ACHN (cell line): ENCODE measurements around the gene VAPA.
"Not testable (repeated sequence)": the region's sequence is repeated elsewhere in the genome, so short reads cannot be mapped to it uniquely, and the experiment has no call there.

Experiments used
- DNase-seq: peaks from one replicate; pipeline ENCODE4 v3.0.0-alpha.2; 2015
- in situ Hi-C: cut with HindIII; loops from 2 replicates; pipeline ENCODE4 v1.10.0; 2017; ENCODE audit warnings: low sequenced_read_pairs, low pct_ligation_motif_present, low pct_unique_long_range_greater_than_20kb

The VAPA gene

DNA sequence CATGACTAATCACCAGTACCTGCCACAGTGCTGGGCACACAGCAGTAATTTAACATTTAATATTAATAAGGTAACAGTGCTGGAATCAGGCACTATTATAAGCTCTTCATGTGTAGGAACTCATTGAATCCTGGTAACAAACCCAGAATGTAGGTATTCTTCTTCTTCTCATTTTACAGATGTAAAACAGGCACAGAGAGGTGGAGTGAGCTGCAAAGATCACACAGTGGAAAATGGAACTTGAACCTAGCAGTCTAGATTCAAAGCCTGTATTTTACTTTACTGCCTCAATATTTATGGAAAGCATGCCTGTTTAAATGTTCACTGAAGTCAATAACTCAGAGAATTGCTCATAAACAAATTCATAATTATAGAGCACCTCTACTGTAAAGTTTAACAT, 3.7 kb upstream of the VAPA start:
- DNase-seq = no peak
- in situ Hi-C loops = no loop called here

DNA sequence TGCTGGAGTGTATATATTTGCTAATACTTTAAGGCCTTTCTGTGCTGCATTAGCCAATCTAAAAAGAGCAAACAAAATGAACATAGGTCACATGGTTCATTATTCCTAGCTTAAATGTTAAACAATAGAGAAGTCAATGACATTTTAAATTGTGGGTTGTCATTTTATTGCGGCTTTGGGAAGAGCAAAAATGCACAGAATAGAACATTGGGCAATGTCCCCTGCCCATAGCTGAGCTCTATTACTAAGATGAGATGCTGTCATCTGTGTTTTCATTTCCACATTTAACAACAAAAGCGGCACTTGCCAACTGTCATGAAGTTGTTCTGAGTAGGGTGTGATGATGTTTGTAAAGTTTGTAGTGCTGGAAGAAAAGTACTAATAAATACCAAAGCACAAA, 3.2 kb upstream of the VAPA start:
- in situ Hi-C loops = no loop called here
- DNase-seq = no peak

DNA sequence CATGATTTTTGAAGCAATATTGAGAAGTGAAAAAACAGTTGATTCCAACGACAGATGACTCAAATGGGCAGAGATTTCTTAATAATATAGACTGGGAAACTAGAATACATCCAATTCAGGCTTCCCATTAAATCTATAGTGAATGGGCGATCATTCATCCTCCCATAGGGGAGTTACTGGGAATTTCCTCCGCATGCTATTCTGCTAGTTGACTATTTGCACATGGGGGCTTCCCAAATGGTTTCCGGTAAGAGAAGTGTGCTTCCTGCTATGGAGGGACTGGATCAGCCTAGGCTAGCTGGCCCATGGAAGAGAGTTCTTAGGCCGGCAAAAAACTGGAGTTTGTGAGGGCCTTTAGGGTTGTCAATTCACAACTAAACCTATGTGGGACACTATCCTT, 2.6 kb upstream of the VAPA start:
- in situ Hi-C loops = no loop called here
- no peak for DNase-seq

DNA sequence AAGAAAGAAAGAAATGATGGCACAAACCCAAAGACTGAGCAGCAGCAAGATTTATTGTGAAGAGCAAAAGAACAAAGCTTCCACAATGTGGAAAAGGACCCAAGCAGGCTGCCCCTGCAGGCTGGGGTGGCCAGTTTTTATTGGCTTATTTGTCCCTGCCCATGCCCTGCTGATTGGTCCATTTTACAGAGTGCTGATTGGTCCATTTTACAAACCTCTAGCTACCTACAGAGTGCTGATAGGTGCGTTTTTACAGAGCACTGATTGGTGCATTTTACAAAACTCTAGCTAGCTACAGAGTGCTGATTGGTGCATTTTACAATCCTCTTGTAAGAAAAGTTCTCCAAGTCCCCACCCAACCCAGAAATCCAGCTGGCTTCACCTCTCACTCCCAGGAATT, 1.5 kb upstream of the VAPA start:
- DNase-seq, in situ Hi-C loops: not testable (repeated sequence)

DNA sequence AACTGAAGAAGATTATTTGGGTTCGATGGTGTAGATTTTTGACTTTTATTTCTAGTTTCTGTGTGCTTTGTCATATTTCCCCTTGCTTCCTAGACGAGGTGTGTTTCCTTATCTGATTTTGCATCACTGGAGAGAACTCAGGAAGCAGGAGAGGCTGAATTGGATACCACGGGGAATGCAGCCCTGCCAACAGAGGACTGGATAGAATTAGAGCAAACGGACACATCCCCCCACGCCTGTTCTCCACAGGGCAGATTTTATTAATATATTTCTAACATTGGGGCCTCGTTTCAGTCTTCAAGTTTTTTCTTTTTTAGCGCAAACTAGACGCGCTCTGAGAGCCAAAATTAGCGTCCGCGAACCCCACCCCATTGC, 678 bp upstream of the VAPA start:
- DNase-seq = no peak
- in situ Hi-C loops = no loop called here

DNA sequence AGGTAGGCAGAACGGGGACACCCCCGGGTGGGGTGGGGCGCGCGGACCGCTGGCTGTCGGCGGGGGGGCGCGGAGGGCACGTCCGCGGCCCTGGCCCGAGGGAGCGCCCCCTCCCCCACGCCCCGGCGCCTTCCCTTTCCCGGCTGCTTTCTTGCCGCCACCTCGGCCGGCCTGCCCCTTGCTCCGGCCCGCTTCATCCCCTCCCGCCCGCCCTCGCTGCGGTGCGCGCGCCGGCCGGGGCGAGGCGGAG, 443 bp downstream of the VAPA start:
- in situ Hi-C loops = no loop called here

DNA sequence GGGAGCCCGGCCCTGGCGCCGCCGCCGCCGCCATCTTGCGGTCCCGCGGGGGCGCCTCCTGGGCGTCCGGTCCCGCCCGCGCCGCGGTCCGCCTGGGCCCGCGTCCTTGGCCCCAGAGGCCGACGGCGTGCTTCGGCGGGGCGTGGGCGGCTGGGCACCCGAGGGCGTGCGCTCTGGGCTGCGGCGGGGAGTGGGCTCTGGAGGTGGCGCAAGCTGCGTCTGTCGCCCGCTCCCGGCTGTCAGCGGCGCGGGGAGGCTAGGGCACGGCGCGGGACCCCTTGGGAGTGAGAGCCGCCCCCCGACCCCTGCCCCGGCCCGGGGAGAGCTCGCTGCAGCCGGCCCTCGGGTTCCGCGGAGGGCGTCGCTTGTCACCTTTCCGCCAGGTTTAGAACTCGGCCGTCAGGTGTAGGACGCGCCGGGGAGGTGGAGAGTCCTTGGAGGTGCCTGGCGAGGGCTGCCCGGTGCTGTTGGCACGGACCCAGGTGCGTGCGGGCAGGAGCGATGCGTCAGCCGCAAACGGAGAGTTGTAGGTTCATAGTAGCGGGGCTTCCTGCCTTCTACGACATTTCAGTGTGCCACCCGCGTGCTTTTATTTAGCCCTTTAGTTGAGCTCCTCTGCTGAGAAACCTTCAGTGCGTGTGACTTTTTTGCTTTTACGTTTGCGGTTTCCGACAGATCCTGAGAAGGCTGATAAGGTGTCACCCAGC, 921 bp downstream of the VAPA start:
- peak; percentile 85 for DNase-seq
- in situ Hi-C loops = no loop called here

More for the DNA sequence above, 443 bp downstream of the VAPA start:
- peak; percentile 38 for DNase-seq

DNA sequence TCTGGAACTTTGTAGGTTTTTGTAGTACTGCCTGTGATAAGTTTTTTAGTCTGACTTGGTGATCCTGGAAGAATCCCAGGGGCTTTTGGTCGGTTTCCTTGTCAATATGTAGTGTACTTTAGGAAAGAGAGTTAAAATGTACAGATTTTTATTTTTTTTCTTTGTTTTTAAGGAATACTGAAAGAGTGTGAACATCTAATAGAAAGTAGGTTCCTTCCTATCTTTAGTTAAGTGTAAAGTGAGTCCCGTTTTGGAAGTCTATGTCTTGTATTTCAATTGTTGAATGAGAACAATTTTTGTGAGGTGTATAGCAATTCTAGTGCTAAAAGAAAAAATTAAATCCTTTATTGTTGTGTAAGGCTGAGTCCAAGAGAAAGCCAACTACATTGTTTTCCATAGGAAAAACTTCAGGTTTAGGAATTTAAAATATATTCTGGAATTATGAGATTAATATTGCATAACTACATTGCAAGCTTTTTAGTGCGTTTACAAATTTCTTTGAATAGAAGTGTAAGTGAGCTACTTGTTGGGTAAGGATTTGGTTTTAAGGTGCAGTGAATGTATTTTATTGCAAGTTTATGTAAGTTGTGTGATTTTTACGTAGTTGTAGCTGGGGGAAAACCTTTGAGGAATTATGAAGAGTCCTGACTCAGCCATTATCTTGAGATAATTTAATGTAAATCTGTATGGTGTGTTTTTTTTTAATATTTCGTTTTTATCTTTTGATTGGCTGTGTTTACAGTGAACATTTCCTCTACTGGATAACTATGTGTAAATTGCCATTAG, 1.7 kb downstream of the VAPA start:
- no peak for DNase-seq
- in situ Hi-C loops = no loop called here

DNA sequence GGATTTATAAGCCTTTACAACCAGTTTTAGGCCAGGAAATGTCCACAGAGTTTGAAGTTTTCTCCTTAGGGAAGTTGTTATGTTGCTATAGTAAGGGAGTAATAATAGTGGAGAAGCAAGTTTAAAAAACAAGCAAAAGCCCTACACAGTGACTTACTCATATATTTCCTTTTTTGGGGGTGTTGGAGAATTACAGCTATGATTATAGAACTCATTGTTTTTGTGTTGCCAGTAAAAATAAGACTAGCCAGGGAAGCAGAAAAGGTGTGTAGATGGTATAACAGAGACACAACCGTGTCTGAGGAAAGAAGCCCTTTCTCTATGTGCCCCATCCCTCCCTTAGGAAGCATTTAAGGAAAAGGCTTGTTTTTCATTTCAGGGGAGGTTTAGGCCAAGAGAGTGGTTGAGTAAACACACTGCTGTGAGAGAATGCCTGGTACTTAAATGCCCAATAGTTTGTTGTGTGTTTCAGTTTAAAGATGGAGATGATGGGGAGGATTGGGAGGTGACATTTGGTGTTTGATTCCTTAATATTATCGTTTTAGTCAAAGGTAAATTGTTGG, 2.3 kb downstream of the VAPA start:
- DNase-seq = no peak
- in situ Hi-C loops = no loop called here

DNA sequence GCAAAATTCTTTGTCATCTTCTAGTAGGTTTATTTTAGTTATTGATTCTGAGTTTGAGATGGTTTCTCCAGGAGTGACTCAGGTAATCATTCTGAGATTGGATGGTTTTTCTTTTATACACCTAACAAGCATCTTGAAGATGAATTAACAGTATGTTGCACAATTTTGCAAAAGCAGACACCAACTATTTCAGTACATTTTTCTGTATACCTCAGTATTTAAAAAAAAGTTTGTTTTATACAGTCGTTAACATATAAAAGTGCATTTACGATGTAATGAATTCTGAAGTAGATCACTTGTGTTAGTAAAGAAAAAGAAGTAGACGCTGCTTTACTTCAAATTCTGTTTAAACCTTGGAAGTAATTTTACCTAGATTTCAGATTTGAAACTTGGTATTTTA, 3.0 kb downstream of the VAPA start:
- DNase-seq = no peak
- in situ Hi-C loops = no loop called here

DNA sequence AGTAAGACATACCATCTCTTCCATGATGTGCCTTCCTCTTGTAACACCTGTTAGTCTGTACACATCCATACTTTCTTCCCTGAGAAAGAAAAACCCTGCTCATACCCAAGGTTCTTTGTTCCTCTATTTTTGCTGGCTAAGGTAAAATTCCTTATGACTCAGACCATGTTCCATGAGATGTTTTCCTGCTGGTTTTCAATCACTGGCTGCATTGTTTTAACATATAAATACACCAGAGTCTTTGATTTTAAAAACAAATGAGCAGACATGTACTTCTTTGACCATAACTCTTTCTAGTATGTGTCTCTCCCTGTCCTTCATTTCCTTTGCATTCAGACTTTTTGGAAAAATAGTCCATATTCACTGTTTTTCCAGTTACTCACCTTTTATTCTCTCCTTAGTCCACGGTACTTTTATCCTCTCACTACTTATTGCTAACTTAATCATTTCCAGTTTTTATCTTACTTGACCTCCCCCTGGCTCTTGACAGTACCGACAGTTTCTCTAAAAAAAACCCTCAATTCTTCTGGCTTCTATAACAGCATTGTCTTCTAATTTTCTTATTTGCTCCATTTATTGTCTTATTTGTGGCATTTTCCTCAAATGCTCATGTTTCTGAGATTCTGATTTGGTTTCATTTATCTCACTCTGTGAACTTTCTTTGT, 4.3 kb downstream of the VAPA start:
- in situ Hi-C loops = no loop called here
- peak; percentile 25 for DNase-seq

DNA sequence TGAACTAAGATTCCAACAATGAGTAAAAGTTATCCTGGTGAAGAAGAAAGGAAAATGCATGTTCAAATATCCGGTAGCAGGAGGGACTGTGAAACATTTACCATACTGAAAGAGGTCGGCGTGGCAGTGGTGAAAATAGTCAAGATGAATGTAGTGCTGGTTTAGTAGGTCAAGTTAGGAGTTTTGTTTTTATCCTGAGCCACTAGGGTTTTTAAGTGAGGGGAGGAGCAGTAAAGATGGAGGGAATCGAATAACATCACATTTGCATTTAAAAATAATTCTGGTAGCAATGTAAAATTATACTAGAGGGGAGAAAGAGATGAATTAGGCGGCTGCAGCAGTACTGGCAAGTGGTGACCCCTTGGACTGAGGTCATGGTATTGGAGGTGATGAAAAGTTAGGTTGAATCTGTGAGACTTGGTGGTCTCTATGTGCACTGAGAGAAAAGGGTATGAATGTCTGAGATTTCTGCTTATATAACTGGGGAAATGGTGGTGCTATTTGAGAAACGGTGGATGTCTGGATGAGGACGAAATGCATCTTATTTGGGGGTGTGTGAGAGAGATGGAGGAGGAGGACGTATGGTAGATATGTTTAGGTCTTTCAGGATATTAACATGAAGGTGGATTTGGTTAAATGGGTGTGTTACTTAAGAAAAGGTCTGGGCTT, 5.9 kb downstream of the VAPA start:
- no peak for DNase-seq
- in situ Hi-C loops = no loop called here

DNA sequence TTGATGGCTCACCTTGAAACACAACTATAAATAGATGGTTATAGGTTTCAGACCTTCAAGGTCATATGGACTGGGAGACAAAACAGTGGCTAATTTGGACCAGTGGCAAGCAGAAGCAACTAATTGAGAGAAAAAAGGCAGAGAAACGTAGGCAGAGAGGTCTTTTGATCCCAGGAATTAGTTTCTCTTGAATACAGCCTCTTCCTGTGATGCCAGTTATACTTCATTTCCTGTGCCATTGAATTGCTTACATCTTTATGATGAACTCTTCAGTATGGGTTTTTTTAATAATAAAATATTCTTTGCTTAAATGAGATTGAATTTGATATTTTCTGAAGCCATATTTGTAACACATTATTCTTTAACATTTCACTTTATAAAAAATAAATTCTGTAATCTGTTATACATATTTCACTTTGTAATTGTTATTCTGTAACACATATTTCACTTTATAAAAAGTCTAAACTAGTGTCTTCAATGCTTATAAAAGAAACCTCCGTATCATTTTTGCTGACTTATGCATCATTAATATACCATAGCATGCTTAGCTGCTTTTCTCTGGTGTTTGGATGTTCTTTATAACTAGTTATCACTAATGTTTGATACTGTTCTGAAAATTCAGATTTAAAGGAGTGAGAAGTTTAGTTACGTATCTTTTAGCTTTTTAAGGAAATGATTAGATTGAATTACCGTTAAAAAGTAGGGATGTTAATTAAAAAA, 8.9 kb downstream of the VAPA start:
- in situ Hi-C loops = no loop called here
- no peak for DNase-seq

DNA sequence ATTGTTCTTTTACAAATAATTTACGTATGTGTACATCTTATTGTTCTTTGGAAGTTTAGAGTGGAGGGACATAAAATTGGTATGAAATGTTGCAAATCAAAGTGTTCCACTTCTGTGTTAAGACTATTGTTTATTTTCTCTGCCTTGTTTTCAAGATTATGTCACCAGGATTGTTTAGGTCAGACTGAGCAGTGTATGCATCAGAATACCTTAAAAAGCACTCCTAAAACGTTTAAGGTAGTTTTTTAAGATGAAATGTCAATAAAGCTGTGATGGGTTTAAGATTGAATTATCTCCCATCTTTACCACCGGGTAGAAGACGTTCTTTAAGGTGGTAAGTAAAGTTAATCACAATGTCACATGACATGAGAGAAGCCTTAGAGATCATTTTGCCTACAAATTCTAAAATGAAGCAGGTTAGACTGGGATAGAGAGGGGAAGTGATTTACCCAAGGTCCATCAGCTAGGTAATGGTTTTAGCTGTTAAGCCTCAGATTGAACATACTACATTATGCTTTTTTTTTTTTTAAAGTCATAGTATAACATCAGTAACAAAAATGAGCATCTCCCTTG, 10.6 kb downstream of the VAPA start:
- no peak for DNase-seq
- in situ Hi-C loops = no loop called here

DNA sequence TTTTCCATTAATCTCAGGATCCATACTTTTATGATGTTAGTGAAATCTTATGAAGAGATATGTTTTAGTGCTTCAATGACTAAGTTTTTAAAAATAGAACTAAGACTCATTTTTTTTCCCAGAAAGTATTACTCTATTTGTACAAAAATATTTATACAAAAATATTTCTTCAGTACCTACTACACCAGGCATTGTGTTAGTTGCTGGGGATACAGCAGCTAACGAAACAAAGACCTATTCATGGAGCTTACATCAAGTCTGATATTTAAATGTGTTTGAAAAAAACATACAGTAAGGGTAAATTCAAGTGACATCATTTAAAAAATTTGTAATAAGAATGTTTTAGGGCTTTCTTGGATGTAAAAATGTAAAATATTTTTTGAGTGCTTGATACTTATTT, 11.6 kb downstream of the VAPA start:
- DNase-seq = no peak
- in situ Hi-C loops = no loop called here

DNA sequence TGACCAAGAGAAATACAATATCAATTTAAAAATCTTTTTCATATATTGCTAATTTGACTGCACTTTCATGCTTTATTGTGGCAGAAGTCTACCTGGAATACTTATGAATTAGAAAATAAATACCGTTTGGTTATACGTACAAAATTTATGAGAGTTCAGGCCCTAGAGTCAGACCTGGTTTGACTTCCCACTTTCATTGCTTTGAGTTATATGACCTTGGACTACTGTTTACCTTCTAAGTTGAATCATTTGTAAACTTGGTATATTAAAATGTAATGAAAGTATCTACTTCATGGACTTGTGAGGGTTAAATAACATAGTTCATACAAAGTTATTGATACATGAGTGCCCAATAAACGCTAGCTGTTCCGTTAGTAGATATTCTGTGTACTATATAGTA, 12.0 kb downstream of the VAPA start:
- no peak for DNase-seq
- in situ Hi-C loops = no loop called here

DNA sequence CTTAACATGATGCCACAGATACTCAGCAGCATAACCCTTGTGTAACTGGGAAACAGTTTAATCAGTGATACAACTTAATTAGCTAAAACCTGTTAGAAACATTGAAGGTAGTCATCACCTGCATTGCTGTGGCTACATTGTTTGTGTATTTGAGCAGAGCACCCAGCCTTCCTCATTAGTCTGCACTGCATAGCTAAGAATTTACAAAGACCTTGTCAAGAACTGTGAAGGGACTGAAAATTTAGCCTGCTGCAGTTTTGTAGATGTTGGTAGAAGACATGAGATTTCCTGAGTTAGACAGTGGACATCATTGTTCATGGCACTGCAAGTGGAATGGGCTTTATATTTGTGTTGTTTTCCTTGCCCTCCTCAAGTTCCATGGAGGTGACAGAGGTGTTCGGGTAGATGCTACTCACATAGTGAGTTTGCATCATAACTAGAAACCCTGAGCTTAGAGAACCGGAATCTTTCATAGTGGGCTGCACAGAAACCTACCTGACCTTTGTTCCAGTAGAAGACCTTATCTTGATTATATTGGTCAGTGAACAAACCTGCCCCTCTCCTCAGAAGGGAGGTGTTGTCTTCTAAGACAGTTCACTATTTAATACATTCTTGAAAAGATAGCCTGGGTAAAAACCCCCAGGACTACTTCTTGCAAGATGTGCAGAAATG, 12.5 kb downstream of the VAPA start:
- in situ Hi-C loops = no loop called here
- DNase-seq = no peak

DNA sequence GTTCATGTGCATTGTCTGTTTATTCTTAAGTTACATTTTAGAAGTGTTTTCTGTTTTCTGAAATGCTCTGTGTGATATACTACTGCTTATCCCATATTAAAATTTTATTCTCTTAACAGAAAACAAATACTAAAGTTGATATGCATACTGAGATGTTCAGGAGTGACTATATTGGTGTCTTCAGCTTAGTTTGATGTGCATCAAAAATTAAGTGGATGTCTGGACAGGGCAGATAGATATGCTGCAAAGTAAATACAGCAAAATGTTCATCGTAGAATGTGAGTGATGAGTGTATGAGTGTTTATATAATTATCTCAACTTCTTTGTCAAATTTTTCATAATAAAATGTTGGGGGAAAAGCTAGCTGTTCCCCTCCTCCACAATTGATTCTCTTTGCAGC, 13.2 kb downstream of the VAPA start:
- no peak for DNase-seq
- in situ Hi-C loops = no loop called here
